Islet of Langerhans (tissue), 1 donor: ENCODE data around the gene PKNOX2.

Experiments used
- FAIRE-seq: peaks from one replicate; lab custom pipeline; 2011; peaks lifted over from hg19 to GRCh38; lab: Jason Lieb, UNC

Gene PKNOX2

DNA sequence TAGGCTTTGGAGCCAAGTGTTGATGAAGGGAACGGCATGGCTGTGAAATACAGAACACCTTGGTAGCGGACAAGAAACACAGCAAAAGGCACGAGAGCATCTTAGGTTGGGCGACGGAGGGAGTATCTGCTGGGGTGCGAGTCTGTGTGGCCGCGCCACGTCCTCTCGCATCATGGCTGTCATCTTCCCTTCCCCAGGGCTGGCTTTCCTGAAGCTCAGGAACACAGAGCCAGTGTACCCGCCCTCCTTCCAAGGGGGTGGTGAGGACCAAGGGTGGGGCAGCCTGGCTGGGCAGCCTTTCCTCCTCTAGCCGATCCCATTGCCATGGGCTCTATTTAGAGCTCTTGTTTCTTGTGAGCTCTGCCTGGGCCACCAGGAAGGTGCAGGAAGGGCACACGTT lies 177.1 kb downstream of the PKNOX2 start:
- no peak for FAIRE-seq

DNA sequence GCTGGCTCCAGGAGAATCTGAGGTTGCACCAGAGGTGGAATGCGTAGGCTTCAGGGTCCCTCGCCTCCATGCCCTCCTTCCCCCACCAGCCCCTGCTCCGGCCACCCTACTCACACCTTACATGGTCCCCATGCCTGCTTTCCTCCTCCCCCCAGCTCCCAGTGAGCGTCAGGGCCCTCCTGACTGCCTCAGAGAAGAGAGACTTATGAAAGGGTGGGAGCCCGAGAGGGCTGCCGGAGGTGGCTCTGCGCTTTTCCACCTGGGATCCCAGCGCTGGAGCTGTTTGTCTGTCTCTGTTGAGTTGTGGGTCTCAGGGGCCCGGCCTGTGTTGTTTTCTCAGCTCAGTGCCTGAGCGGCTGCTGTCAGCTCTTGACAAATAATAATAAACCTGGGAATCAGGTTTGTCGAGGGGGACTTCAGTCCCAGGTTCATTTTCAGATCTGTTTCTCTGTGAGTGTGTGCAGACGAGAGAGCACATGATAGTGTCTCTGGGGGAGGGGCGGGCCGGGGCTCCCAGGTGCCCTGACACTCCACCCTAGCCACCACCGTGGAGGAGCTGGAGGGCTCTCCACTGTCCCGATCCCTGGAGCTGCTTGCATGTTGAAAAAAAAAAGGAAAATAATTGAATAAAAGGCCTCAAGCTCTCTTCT lies 177.9 kb downstream of the PKNOX2 start:
- FAIRE-seq = no peak

DNA sequence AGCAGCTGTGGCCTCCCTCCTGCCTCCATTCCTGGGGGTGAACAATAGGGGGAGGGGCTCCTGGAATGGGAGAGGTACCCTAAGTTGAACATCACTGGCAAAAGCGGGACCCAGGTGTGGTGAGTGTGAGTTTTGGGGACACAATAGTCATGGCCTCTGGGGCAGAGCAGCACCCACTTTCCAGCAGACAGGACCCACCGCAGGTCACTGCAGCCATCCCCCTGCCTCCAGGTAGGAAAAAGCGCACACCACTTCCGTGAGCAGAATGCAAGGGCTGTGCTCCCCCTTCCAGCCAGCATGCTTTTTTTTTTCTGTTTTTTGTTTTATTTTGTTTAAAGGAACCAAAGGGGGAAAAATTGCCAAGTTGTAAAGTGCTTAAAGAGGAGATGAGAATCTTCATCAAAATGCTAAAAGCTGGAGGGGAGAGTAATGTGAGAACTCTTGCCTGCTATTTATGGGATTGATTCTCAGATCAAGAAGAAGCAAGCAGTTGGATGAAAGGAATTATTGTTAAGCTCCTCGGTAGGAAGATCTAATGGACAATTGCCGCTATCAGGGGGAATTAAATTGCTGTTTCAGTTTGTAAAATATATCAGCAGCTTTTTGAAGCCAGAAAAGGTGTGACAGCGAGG lies 178.7 kb downstream of the PKNOX2 start:
- no peak for FAIRE-seq

DNA sequence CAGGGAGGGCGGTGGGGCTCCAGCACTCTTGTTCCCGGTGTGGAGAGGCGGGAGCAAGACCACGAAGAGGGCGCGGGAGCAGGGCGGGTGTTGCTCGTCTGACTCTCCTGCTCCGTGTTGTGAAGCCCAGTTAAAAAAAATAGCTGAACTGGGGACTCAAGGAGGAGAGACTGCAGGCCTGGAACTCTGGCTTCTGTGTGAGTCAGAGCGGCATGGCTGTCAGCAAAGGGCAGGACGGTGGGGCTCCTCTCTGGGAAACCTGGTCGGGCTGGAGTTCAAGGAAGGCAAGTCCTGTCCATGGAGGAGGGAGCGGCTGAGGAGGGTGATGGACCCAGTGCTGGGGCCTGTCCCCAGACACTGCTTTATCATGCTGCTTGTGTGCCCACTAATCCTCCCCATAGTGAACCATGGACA lies 179.2 kb downstream of the PKNOX2 start:
- no peak for FAIRE-seq

DNA sequence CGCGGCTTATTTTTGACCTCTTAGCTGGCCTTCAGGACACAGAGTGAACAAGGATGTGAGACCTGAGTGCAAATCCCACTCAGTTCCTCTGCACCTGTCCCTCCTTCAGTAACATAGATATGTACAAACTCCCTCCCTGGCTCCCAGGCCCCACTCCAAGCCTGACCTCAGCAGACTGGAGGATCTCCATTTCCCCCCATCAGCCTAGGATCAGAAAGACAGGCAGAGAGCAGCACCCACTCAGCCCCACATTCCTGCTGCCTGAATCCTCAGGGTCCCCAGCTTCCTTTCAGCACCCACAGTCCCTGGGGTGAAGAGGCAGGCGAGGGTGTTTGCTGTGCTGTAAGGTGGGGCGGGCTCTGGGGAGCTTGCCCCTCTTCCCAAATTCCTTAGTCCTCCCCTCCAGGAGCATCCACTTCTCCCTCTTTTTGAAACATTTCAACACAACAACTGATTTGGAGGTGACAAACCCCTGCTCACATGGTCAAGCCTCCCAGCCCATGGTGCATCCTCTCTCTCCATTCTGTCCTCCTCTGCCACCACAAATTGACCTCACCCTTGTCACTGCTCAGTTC lies 180.4 kb downstream of the PKNOX2 start:
- no peak for FAIRE-seq

DNA sequence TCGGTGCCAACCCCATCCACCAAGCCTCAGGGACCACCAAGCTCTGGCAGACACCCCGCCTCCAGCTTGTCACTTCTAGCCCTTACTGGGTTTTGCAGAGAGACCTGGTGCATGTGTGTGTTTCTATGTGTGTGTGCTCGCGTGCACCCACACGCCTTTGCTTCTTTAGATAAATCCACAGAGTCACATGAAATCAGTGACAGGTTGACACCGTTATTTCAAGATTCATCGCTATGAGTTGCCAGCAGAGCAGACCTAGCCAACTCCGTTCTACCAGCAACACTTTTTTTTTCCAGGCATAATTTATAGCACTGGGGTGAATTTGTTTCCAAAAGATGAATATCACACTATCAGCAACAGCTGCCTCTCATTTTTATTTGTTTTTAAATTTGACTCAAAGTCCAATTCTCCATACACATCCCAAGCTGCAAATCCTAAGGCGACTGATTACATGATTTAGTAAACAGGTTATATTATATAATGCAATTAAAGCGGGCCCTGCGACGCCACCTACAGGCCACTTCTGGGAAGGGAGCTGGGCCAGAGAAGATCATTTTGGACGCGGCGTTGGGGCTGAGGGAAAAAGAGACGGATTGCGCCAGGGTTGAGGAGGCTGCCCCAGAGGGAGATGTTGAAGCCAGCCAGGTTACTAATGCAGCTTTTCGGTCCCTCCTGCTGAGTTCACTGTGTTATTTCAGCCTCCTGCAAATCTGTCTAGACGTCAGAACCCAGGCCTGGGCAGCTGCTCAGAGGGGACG lies 181.0 kb downstream of the PKNOX2 start:
- FAIRE-seq = no peak

DNA sequence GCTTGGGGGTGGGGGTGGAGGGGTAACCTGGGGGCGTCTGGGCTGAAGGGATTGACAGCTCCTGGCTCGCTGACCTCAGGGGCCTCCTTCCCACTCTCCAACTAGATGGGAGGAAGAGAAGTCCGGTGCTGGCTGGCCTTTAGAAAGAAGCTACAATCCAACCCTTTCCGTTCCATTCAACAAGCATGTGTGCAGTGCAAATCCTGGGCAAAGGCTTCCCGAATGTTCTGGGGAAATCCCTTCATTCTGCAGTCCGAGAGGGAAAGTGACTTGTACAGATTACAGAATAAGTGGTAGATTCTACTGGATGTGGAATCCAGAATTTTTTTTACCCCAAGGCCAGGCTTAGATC lies 181.6 kb downstream of the PKNOX2 start:
- no peak for FAIRE-seq

DNA sequence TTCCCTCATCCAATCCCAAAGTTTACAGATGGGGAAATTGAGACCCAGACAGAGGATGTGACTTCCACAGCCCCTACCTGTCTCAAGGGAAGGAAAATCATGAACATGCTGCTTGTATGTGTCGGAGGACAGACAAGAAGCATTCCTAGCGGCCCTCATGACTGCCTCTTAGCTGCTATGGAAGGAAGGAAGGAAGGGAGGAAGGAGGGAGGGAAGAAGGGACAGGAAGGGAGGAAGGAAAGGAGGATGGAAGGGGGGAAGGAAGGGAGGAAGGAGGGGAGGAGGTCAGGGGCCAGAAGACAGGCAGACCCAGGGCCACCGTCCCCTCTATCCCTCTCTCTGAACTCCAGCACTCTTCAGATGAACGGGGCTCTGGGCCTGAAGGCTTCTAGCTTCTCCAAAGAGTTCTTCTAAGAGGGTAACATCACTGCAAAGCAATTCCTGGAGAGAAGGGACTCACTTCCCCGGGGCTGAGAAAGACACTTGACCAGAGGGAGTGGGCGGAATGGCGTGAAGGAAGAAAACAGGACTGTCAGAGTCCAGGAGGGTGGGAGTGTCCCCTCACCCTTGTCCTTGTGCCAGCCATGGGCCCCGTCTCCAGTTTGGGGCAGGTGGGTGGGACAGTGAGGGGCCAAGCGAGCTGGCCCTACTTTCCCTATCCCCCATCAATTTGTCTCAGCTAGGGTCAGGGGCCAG lies 182.2 kb downstream of the PKNOX2 start:
- FAIRE-seq = no peak

DNA sequence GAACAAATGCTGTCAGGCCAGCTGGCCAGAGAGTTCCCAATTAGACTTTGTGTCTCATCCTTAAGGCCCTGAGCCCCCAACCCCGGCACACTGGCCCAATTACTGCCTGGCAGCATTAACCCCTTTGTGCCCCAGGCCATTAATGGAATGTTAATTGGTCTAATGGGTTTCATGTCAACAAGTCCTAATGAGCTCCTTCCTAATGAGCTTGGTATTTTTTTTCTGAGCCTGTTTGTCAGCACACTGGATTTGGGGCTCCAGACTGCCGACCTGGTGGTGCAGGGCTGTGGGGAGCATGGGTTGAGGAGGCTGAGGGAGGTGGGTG lies 182.7 kb downstream of the PKNOX2 start:
- no peak for FAIRE-seq

DNA sequence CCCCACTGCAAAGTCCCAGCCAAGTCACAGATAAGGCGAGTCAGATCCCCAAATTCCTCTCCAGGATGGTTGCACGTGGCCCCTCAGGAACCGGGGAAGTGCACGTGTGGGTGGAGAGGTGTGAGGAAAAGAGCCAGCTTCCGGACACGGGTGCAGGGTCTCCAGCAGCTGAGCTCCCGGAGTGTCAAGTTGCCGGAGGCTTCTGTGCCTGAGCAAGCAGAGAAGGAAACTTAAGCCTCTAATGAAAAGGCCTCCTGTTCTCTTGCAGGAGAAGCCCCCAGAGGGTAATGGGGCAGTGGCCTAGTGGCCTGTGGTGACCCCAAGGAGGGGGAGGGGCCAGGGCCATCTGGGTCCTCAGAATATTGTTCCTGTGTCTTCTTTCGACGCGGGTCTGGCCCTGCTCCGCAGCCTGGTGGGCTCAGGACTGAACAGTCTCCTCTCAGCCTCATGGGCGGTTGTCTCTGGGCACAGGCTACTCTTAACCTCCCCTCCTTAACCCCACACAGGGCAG lies 183.6 kb downstream of the PKNOX2 start:
- FAIRE-seq = no peak

DNA sequence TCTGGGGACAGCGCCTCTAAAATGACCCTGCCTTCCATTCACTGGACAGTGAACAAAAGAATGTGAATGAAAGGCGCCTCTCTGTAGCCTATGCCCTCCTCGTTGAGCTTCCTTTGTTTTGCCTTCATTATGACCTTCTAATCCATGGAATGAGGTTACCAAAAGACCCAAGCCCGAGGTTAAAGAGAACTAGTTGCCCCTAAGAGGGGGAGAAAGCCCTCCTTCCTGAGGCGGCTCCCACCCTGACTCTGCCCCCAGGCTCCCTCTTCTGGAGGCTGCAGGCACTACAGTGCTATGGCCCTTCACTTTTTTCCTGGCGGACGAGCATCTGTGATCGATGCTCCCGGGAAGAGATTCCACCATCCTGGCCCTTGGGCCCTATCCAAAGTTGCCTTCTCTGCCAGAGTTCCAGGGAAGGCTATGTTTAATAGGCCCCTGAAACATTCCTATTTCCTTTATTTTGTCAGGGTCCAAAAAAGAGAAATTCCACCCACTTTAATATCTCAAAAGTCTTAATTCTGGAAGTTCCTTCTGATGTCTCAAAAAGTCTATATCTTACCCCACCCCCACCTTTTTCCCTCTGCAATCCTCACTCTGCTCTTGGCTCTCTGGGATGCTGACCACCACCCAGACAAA lies 184.2 kb downstream of the PKNOX2 start:
- FAIRE-seq = no peak

DNA sequence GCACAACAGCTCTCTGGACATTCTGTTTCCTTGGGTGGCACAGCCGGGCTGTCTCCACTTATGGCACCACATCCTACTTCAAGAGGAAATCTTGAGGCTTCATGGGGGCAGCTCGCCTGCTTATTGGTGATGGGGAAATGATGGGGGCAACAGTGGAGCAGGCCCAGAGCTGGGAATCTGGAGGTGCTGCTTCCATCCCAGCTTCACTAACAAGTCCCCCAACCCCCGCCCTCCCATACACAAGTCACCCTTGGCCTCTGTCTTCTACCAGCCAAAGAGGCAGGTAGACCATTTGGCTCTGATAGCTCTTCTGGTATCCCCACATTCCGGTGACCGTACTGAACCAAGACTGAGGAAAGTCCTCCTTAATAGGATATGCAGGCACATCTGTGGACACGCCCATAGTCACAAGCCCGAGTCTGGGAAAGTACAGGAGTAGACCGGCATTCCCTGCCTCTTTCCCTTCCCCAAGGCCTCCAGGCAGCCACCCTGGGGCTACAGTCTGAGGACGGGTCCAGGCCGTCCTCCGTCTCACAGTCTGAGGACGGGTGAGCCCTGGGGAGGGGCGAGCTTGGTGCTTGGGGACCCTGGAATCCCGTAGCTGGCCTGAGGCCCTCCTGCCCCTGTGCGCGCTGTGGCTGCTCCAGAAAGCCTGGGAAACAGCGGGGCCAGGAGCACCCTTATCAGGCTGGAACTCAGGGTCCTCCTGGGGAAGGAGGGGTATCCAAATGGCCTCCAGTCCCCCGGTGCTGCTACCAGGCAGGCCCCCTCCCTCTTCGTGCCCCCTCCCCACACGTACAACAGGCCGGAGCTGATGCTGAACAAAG lies 185.9 kb downstream of the PKNOX2 start:
- FAIRE-seq = no peak

DNA sequence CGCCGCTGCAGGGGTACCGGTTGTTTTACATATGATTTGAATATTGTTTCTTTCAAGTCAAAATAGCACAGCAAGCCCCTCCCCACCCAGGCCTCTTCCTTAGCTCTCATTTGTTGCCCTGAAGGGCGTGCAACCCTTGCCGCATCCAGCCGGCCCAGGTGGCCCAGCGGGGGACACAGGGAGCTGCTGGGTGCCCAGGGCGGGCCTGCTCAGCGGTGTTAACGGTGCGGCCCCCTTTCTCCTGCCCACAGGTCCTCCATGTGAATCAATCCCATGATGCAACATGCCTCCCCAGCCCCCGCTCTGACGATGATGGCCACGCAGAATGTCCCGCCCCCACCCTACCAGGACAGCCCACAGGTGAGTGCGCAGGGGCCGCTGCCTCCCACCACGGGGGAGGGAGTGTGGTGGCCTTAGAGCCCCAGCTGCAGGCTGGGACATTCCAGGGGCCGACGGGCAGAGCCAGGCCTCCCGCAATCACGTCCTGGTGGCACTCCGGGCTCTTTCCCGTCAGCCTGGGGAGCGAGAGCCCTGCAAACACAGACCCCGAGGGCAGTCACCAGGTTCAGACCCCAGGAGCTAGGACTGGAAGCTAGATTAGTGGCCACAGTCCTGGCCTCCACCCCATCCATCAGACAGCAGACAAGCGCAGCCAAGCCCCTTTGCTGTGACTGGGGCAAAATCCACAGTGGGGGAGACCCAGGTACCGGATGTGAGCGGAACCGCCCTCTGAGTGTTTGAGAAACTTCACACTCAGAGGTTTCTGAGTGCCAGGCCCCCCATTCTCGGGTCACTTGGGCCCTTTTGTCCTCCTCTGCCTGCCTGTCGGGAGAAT lies 186.7 kb downstream of the PKNOX2 start:
- no peak for FAIRE-seq

DNA sequence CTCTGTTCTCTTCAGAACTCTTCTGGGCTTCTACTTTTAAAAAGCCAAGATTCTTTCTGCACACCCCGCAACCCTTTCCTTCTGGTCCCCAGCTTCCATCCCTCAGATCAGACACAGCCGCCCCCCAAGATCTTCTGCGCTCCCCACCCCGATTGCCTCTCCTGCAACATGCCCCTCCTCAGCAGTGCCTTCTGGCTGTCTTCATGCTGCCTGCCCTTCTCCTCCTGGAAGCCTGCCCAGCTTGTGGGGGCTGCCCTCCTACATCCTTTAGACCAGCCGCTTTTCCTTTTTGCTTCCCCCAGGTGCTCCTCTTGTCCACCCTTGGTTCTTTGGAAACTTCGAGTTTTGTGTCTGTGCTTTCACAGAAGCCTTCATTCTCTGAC lies 187.3 kb downstream of the PKNOX2 start:
- no peak for FAIRE-seq

DNA sequence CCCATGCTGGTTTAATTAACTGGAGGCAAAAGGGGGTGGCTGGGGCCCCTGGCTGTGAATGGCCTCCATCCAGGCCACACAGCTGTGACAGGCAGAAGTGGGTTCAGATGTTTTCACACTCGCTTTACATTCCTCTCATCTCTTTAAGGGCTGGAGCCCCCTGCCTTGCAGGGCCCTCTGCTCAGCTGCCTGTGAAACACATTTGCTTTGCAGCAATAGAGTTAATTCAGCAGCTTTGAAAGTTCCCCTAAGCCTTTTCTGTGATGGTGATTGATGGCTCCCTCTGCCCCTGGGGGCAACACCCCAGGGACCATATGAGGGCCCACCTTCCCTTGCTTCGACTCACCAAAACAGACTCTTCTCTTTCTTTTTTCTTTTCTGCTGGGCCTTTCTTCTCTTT lies 192.2 kb downstream of the PKNOX2 start:
- no peak for FAIRE-seq

DNA sequence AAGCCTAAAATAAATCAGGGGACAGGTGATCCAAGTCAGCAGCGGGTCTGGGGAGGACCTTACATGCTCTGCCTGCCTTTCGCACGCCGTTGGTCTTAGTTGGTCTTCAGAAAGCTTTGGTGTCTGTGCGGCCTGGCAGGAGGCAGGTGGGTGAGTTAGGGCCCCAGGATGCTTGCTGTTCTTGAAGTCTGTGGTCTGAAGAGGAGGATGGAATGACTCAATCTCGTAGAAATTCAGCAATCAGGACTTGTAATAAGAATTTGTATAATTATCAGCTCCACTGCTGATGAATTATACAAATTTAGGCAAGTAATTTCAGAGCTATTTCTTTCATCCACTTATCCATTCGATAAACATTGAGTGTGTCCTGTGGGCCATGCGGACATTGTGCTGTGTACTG lies 193.0 kb downstream of the PKNOX2 start:
- FAIRE-seq = no peak

DNA sequence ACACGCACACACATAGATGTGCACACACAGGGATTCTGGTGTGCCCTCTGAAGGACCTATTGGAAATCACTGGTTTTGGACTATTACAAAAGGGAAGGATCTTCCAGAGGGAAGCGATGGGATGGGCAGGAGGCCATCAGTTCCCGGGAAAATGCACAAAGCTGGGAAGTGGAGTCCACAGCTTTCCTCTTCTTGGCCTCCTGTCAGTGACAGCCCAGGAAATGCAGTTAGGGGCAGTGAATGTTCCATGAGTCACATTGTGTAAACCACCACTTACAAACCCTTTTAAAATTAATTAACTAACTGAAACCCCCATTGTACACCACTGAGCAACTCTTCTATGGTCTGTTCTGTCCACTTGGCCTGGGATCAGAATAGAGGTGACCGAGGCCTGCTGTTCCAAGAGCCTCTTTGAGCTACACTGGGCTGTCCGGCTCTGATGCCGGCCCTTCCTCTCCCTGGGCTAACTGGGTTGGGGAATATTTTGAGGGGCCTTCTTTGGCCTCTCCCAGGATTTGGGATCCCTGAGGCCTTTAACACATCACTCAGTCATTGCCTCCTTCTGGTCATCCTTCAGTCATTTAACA lies 193.8 kb downstream of the PKNOX2 start:
- FAIRE-seq = no peak

DNA sequence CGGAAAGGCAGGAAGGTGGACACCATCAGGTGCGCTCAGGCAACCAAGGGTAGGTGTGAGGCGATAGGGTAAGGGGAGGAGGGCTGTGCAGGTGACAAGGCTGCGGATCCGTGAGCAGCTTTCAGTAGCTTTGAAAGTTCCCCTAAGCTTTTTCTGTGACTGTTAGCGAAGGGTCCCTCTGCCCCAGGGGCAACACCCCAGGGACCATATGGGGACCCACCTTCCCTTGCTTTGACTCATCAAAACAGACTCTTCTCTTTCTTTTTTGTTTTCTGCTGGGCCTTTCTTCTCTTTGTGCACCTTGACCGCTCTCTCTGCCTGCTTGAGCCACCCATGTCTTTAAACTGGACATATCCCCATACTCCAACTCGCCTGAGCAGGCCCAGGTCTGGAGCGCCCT lies 194.6 kb downstream of the PKNOX2 start:
- FAIRE-seq = no peak

DNA sequence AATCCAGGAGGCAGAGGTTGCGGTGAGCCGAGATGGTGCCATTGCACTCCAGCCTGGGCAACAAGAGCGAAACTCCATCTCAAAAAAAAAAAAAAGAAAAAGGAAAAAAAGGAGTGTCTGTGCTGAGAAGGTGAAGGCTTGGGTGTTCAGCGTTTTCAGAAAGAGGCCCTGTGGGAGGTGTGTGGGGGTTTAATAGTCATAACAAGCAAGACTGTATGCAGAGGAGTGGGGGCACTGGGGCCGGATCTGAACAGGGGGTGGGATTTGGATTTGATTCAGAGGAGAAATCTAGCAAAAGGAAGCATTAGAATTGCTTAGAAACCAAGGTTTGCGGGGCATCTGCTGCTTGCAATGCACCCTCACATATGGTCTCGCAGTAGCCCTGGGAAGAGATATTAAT lies 195.5 kb downstream of the PKNOX2 start:
- no peak for FAIRE-seq
